Sigmoid colon (tissue), 7 donors: ENCODE results near the gene ZNF662. TPM values are rescaled to one million over a fixed set of nuclear protein-coding genes. Genes with fewer than 3 reads are reported as not detected.

Experiments used
- DNase-seq: peaks from one replicate; pipeline ENCODE4 v3.0.0-alpha.2; 2019
- H3K27ac ChIP-seq, 4 donors: fragments of 200-600 bp; sonication (generic); one replicate each; pipeline ENCODE4 v1.5.1; 2016 to 2019; ENCODE audit warnings: mild to moderate bottlenecking in 1 of 4
- H3K27me3 ChIP-seq, 3 donors: fragments of 200-600 bp; sonication (generic); one replicate each; pipeline ENCODE4 v1.5.1; 2019; ENCODE audit warnings: mild to moderate bottlenecking in 1 of 3
- H3K36me3 ChIP-seq, 4 donors: fragments of 200-600 bp; sonication (generic); one replicate each; pipeline ENCODE4 v1.5.1; 2016 to 2019
- H3K4me1 ChIP-seq, 4 donors: fragments of 200-600 bp; sonication (generic); one replicate each; pipeline ENCODE4 v1.5.1; 2017 to 2019
- H3K4me3 ChIP-seq, 4 donors: fragments of 200-600 bp; sonication (generic); one replicate each; pipeline ENCODE4 v1.5.1; 2017 to 2019; ENCODE audit warnings: mild to moderate bottlenecking in 2 of 4, moderate library complexity in 1 of 4
- H3K9me3 ChIP-seq, 4 donors: fragments of 200-600 bp in 3 of 4; sonication (generic) in 3 of 4; one replicate each; pipeline versions ENCODE4 v1.5.1 to v1.6.1; 2013 to 2019
- CTCF ChIP-seq, 4 experiments: fragments of 450-650 bp in 3 of 4; fragments of 200-600 bp in 1 of 4; IDR thresholded peaks; one replicate each; pipeline ENCODE4 v1.5.1; 2016 to 2019; ENCODE audit warnings: antibody characterized with exemption in 4 of 4, mild to moderate bottlenecking in 3 of 4, moderate library complexity in 2 of 4
- EP300 ChIP-seq, 4 donors: sonication (generic); formaldehyde crosslinking; IDR thresholded peaks; one replicate each; pipeline ENCODE4 v1.6.1; 2017; ENCODE audit warnings: antibody characterized with exemption in 4 of 4
- POLR2A ChIP-seq, 2 donors: fragments of 450-650 bp; IDR thresholded peaks; one replicate each; pipeline ENCODE4 v1.6.1; 2016; ENCODE audit warnings: antibody characterized with exemption in 2 of 2, mild to moderate bottlenecking in 2 of 2, moderate library complexity in 2 of 2
- POLR2AphosphoS5 ChIP-seq, 4 donors: sonication (generic); formaldehyde crosslinking; IDR thresholded peaks; one replicate each; pipeline ENCODE4 v1.6.1; 2017; ENCODE audit warnings: antibody characterized with exemption in 4 of 4
- WGBS, 2 donors: extraction: QIAGEN DNeasy Blood & Tissue Kit; methylation state at CpG; one replicate each; pipeline ENCODE4 v1.1.7; 2013; 5-methylcytosine and 5-hydroxymethylcytosine counted together
- intact Hi-C: fragments of 100-400 bp; cut with DNase I; formaldehyde crosslinking; loops from one replicate; pipeline ENCODE4 v1.15.1; 2023
- polyA plus RNA-seq, 3 donors: library from polyadenylated mRNA; stranded (reverse); fragments of 200-250 nt; gene quantifications; one replicate each; pipeline ENCODE4 v1.2.3, GENCODE V29; 2013
- total RNA-seq, 4 donors: library from RNA; depleted of rRNA; stranded (reverse); fragments of >200 nt; gene quantifications; one replicate each; pipeline ENCODE4 v1.1.0, GENCODE V29; 2016
- donor health status: healthy with polysubstance abuse.
- donor health status: Bipolar disorder and iron deficiency.
- donor health status: healthy.

Gene ZNF662
- total and polyA plus RNA-seq, 7 donors, result 0.46 to 18.6 (median 7.4) TPM

GRCh38 chr3:42900226-42901072 is 5.5 kb upstream of the ZNF662 start:
- H3K4me1 ChIP-seq, result peaks cover 0 to 4% (median 2%) of the 10 kb centered on the region in 4 donors
- DNase-seq, result no peak
- no peak for TF ChIP-seq POLR2A (IDR thresholded peaks at IDR 0.05)
- TF ChIP-seq POLR2AphosphoS5 (IDR thresholded peaks at IDR 0.05), result no peak
- TF ChIP-seq CTCF (IDR thresholded peaks at IDR 0.05), result no peak
- TF ChIP-seq EP300 (IDR thresholded peaks at IDR 0.05), result no peak
- intact Hi-C loops, result no loop called here
- 78 to 87% methylated on average over 8 of the region's 8 CpGs for WGBS, 2 donors
- H3K27me3 ChIP-seq, result no peaks in the 10 kb centered on the region
- H3K4me3 ChIP-seq, result no peak overlapping the region
- H3K36me3 ChIP-seq, result no peaks in the 10 kb centered on the region
- H3K27ac ChIP-seq, result no peak overlapping the region
- peaks cover 0 to 3% (median 0%) of the 10 kb centered on the region in 4 donors for H3K9me3 ChIP-seq

- 71 to 78% methylated on average over 3 of the region's 3 CpGs for WGBS, 2 donors
- H3K4me3 ChIP-seq, result no peak overlapping the region
- H3K9me3 ChIP-seq, result peaks cover 0 to 3% (median 0%) of the 10 kb centered on the region in 4 donors
- no peaks in the 10 kb centered on the region for H3K36me3 ChIP-seq
- intact Hi-C loops, result no loop called here
- H3K4me1 ChIP-seq, result peaks cover 0 to 7% (median 6%) of the 10 kb centered on the region in 4 donors
- no peak for TF ChIP-seq POLR2AphosphoS5 (IDR thresholded peaks at IDR 0.05)
- no peak for TF ChIP-seq EP300 (IDR thresholded peaks at IDR 0.05)
- TF ChIP-seq CTCF (IDR thresholded peaks at IDR 0.05), result no peak
- TF ChIP-seq POLR2A (IDR thresholded peaks at IDR 0.05), result no peak
- H3K27ac ChIP-seq, result no peak overlapping the region
- H3K27me3 ChIP-seq, result no peaks in the 10 kb centered on the region
- DNase-seq, result no peak
Observed at GRCh38 chr3:42901073-42901415, 4.9 kb upstream of the ZNF662 start.

GRCh38 chr3:42902257-42902656 is 3.7 kb upstream of the ZNF662 start:
- WGBS, 2 donors, result 87 to 92% methylated on average over 2 of the region's 2 CpGs
- H3K4me3 ChIP-seq, result no peak overlapping the region
- intact Hi-C loops, result no loop called here

GRCh38 chr3:42904076-42904475 is 1.9 kb upstream of the ZNF662 start:
- WGBS, 2 donors, result 86 to 94% methylated on average over 1 of the region's 1 CpG

More at GRCh38 chr3:42902257-42902656, 3.7 kb upstream of the ZNF662 start:
- H3K4me1 ChIP-seq, result peaks cover 0 to 18% (median 14%) of the 10 kb centered on the region in 4 donors
- DNase-seq, result no peak
- TF ChIP-seq EP300 (IDR thresholded peaks at IDR 0.05) (no peak), CTCF (IDR thresholded peaks at IDR 0.05) (no peak), POLR2A (IDR thresholded peaks at IDR 0.05) (no peak), POLR2AphosphoS5 (IDR thresholded peaks at IDR 0.05) (no peak)
- no peaks in the 10 kb centered on the region for H3K36me3 ChIP-seq
- H3K27ac ChIP-seq, result no peak overlapping the region
- H3K27me3 ChIP-seq, result no peaks in the 10 kb centered on the region
- peaks cover 0 to 3% (median 0%) of the 10 kb centered on the region in 4 donors for H3K9me3 ChIP-seq

More at GRCh38 chr3:42904076-42904475, 1.9 kb upstream of the ZNF662 start:
- Histone ChIP-seq H3K4me1 (peaks cover 0 to 20% (median 17%) of the 10 kb centered on the region in 4 donors), H3K27me3 (no peaks in the 10 kb centered on the region), H3K27ac (no peak overlapping the region), H3K36me3 (peaks cover 0 to 13% (median 3%) of the 10 kb centered on the region in 4 donors), H3K4me3 (no peak overlapping the region), H3K9me3 (peaks cover 0 to 3% (median 0%) of the 10 kb centered on the region in 4 donors)
- DNase-seq, result no peak
- intact Hi-C loops, result no loop called here
- TF ChIP-seq POLR2AphosphoS5 (IDR thresholded peaks at IDR 0.05) (no peak), POLR2A (IDR thresholded peaks at IDR 0.05) (no peak), CTCF (IDR thresholded peaks at IDR 0.05) (no peak), EP300 (IDR thresholded peaks at IDR 0.05) (no peak)
